Duodenal mucosa (tissue), 2 donors: ENCODE results near the gene BNIP5.

Source experiments
- H3K27ac ChIP-seq: one replicate; pipeline ENCODE4 v1.7.0; 2013; ENCODE audit warnings: low read depth, low read length
- H3K27me3 ChIP-seq, 2 donors: one replicate each; pipeline ENCODE4 v1.7.0; 2013; ENCODE audit warnings: low read length in 2 of 2, control low read depth in 1 of 2; ENCODE audit not compliant: insufficient read depth in 2 of 2, control insufficient read depth in 1 of 2
- H3K36me3 ChIP-seq, 2 donors: one replicate each; pipeline ENCODE4 v1.7.0; 2013; ENCODE audit warnings: low read length in 2 of 2, control low read depth in 1 of 2; ENCODE audit not compliant: insufficient read depth in 2 of 2, control insufficient read depth in 1 of 2
- H3K4me1 ChIP-seq, 2 donors: one replicate each; pipeline ENCODE4 v1.7.0; 2013; ENCODE audit warnings: low read length in 2 of 2, control low read depth in 1 of 2; ENCODE audit not compliant: insufficient read depth in 2 of 2, control insufficient read depth in 1 of 2
- H3K4me3 ChIP-seq, 2 donors: one replicate each; pipeline ENCODE4 v1.7.0; 2013; ENCODE audit warnings: low read length in 2 of 2, low read depth in 1 of 2
- H3K9ac ChIP-seq, 2 donors: one replicate each; pipeline ENCODE4 v1.7.0; 2013; ENCODE audit warnings: low read length in 2 of 2, low read depth in 1 of 2
- H3K9me3 ChIP-seq, 2 donors: one replicate each; pipeline ENCODE4 v1.7.0; 2013; ENCODE audit warnings: low read length in 2 of 2, control low read depth in 1 of 2; ENCODE audit not compliant: control insufficient read depth in 1 of 2

The BNIP5 gene

GRCh38 chr6:36285187-36285671 lies 51.5 kb downstream of the BNIP5 start:
- Histone ChIP-seq H3K9me3 (no peaks in the 10 kb centered on the region), H3K27ac (no peak overlapping the region), H3K9ac (no peak overlapping the region), H3K27me3 (peaks cover 13 to 16% of the 10 kb centered on the region in 2 donors), H3K4me1 (peaks cover 0 to 3% of the 10 kb centered on the region in 2 donors), H3K36me3 (no peaks in the 10 kb centered on the region), H3K4me3 (no peak overlapping the region)

DNA sequence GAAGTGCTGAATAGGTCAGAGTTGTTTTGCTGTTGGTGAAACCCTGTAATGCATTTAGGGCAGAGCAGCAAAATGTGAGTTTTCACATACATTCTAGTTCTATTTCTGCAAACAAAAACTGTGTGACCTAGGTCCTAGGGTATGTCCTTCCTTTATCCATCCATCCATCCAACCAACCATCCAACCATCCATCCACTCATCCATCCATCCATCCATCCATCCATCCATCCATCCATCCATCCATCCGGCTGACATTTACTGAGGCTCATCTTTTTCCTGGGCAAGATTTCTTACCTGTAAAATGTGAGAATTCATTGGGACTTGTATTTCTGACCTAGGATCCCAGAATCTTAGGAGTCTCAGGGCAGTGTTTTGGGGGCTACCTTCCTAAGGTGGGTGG lies 52.3 kb downstream of the BNIP5 start:
- Histone ChIP-seq H3K4me1 (no peaks in the 10 kb centered on the region), H3K36me3 (no peaks in the 10 kb centered on the region), H3K27me3 (peaks cover 13 to 16% of the 10 kb centered on the region in 2 donors), H3K9ac (no peak overlapping the region), H3K27ac (no peak overlapping the region), H3K4me3 (no peak overlapping the region), H3K9me3 (no peaks in the 10 kb centered on the region)

GRCh38 chr6:36283608-36284007 lies 53.1 kb downstream of the BNIP5 start:
- H3K27ac ChIP-seq, result no peak overlapping the region
- no peaks in the 10 kb centered on the region for H3K36me3 ChIP-seq
- H3K4me1 ChIP-seq, result no peaks in the 10 kb centered on the region
- H3K9me3 ChIP-seq, result no peaks in the 10 kb centered on the region
- no peak overlapping the region for H3K9ac ChIP-seq
- H3K27me3 ChIP-seq, result peaks cover 13 to 16% of the 10 kb centered on the region in 2 donors
- H3K4me3 ChIP-seq, result no peak overlapping the region

GRCh38 chr6:36280983-36281382 lies 55.7 kb downstream of the BNIP5 start:
- Histone ChIP-seq H3K4me3 (no peak overlapping the region), H3K27me3 (peaks cover 13 to 16% of the 10 kb centered on the region in 2 donors)

DNA sequence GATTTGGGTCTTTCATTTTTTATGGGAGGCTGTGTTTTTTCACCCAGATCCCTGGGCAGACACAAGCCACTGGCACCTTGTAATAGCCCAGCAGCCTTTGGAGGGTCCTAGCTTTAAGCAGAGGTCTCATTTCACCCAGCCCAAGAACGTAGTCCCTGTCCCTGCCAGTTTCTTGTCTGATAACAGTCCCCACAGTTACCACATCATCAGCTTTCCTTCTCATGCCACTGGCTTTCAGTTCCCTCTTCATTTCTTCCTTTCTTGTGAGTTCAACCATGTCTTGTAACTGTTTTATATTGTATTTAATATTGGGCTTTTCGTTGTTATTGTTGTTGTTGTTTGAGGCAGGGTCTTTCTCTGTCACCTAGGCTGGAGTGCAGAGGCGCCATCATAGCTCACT lies 56.2 kb downstream of the BNIP5 start:
- no peaks in the 10 kb centered on the region for H3K4me1 ChIP-seq
- no peak overlapping the region for H3K4me3 ChIP-seq
- H3K36me3 ChIP-seq, result no peaks in the 10 kb centered on the region
- H3K9ac ChIP-seq, result no peak overlapping the region
- peaks cover 13 to 15% of the 10 kb centered on the region in 2 donors for H3K27me3 ChIP-seq
- no peaks in the 10 kb centered on the region for H3K9me3 ChIP-seq
- no peak overlapping the region for H3K27ac ChIP-seq

More at GRCh38 chr6:36280983-36281382, 55.7 kb downstream of the BNIP5 start:
- H3K36me3 ChIP-seq, result no peaks in the 10 kb centered on the region
- H3K9ac ChIP-seq, result no peak overlapping the region
- no peaks in the 10 kb centered on the region for H3K9me3 ChIP-seq
- no peaks in the 10 kb centered on the region for H3K4me1 ChIP-seq
- no peak overlapping the region for H3K27ac ChIP-seq

GRCh38 chr6:36277946-36278470 lies 58.7 kb downstream of the BNIP5 start:
- Histone ChIP-seq H3K4me3 (no peak overlapping the region), H3K36me3 (no peaks in the 10 kb centered on the region), H3K27ac (no peak overlapping the region)

DNA sequence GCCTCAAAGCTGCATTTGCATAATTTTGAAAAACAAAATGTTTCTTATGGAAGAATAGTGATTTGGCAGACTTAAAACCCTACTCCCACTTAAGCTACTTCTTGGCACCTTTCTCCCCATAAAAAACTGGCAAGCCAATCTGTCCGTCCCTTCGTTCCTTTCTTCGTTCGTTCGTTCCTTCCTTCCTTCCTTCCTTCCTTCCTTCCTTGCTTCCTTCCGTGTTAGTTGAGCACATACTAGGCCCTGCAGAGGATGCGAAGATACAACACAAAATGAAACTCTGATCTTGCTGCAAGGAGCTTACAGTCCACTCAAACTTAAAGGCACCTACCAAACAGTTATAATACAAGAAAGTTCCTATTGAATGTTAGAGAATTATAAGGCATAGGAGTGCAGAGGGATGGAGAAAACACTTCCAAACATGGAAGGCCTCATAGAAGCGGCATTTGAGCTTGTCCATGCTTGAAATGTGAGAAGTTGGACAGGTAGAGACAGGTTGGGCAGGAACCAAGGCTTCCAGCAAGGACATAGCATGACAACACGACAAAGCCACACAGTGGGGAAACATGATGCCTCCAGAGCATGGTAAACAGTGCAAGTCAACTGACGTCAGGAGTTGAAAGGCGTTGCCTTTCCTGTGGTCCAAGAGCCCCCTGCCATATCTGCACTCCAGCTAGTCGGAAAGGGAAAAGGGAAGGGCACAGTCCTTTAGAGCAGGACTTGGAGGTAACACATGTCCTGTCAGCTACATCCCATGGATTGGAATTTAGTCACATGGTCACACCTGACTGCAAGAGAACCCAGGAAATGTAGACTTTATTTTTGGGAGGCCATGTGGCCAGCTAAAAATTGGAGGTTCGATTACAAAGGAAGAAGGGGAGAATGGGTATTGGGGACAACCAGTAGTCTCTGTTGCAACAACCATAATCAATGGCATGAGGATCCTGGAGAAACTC lies 59.8 kb downstream of the BNIP5 start:
- H3K4me1 ChIP-seq, result no peaks in the 10 kb centered on the region
- H3K27ac ChIP-seq, result no peak overlapping the region
- no peak overlapping the region for H3K4me3 ChIP-seq
- H3K9ac ChIP-seq, result no peak overlapping the region
- no peaks in the 10 kb centered on the region for H3K9me3 ChIP-seq
- peaks cover 0 to 4% of the 10 kb centered on the region in 2 donors for H3K27me3 ChIP-seq
- no peaks in the 10 kb centered on the region for H3K36me3 ChIP-seq

More at GRCh38 chr6:36277946-36278470, 58.7 kb downstream of the BNIP5 start:
- H3K4me1 ChIP-seq, result no peaks in the 10 kb centered on the region
- H3K27me3 ChIP-seq, result peaks cover 0 to 4% of the 10 kb centered on the region in 2 donors
- H3K9ac ChIP-seq, result no peak overlapping the region
- H3K9me3 ChIP-seq, result no peaks in the 10 kb centered on the region

DNA sequence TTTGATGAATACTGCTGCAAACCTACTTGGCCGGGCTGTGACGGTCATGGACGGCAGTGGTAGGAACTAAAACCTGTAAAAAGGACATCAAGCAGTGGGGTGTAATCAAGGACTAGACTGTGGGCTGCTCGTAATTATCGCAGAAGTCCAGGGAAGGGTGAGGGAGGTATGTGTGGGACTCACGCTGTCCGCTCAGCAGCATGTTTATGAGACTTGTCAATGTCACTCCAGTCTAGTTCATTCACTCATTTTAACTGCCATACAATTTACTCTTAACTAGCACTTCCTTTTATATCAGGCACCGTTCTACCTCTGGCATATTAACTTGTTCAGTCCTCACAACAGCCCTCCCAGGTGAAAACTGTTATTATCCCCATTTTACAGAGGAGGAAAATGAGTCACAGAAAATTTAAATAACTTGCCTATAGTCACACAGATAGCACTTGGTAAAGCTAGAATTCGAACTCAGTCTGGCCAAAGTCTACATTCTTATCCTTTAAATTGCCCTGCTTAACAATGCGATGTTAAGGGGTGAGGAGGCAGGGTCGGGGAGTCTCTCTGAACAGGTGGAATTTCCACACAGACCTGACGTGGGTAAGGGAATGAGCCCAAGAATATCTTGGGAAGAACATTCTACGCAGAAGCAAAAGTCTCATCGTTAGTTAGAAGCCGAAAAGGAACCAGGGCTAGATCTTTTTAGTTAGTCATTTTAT lies 62.7 kb downstream of the BNIP5 start:
- Histone ChIP-seq H3K9ac (no peak overlapping the region), H3K9me3 (no peaks in the 10 kb centered on the region), H3K27me3 (peaks cover 0 to 8% of the 10 kb centered on the region in 2 donors), H3K4me3 (no peak overlapping the region), H3K4me1 (peaks cover 0 to 3% of the 10 kb centered on the region in 2 donors), H3K27ac (no peak overlapping the region), H3K36me3 (no peaks in the 10 kb centered on the region)

- Histone ChIP-seq H3K27ac (no peak overlapping the region), H3K9me3 (no peaks in the 10 kb centered on the region), H3K4me3 (no peak overlapping the region), H3K36me3 (no peaks in the 10 kb centered on the region), H3K4me1 (peaks cover 0 to 7% of the 10 kb centered on the region in 2 donors), H3K27me3 (peaks cover 0 to 8% of the 10 kb centered on the region in 2 donors), H3K9ac (no peak overlapping the region)
Measured at GRCh38 chr6:36273067-36273466, 63.6 kb downstream of the BNIP5 start.

- H3K9ac ChIP-seq, result no peak overlapping the region
- peaks cover 0 to 8% of the 10 kb centered on the region in 2 donors for H3K27me3 ChIP-seq
- no peak overlapping the region for H3K4me3 ChIP-seq
- peaks cover 0 to 7% of the 10 kb centered on the region in 2 donors for H3K4me1 ChIP-seq
- no peaks in the 10 kb centered on the region for H3K9me3 ChIP-seq
- no peak overlapping the region for H3K27ac ChIP-seq
- H3K36me3 ChIP-seq, result no peaks in the 10 kb centered on the region
Measured at GRCh38 chr6:36272234-36272633, 64.5 kb downstream of the BNIP5 start.
